HG02571 (cell line): ENCODE results near the gene CPSF3.

Experiments
- ATAC-seq: cut with Tn5 transposase; IDR thresholded peaks from one replicate; pipeline ENCODE4 v1.9.1; 2021; ENCODE audit warnings: mild to moderate bottlenecking, moderate library complexity; ENCODE audit not compliant: unreplicated experiment

The CPSF3 gene

GRCh38 chr2:9416962-9417316 lies 6.5 kb upstream of the CPSF3 start:
- no peak for ATAC-seq

DNA sequence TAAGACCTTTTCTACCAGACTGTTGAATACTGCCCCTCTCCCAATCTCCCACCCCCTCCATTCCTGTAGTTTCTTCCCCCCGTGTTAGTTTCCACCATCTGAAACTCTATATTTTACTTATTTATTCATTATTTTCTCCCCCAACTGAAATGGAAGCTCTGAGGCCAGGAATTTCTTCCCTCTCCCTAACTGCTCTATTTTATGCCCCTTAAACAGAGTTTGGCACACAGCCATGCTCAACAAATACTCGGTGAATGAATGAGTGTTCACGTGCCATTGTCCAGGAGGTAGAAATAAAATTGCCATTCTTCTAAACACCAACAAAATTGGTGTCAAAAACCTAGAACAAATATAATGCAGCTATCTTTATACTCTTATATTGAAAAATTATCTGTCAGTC lies 5.7 kb upstream of the CPSF3 start:
- no peak for ATAC-seq

DNA sequence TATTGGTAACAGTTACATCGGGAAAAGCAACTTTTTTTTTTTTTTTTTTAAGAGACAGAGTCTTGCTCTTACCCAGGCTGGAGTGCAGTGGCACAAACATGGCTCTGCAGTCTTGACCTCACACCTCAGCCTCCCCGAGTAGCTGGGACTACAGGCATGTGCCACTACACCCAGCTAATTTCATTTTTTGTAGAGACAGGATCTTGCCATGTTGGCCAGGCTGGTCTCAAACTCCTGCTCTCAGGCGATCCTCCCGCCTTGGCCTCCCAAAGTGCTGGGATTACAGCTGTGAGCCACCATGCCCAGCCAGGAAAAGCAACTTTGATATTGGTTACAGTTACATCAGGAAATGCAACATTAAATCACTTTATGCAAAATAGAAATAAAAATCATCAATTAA lies 4.7 kb upstream of the CPSF3 start:
- no peak for ATAC-seq

DNA sequence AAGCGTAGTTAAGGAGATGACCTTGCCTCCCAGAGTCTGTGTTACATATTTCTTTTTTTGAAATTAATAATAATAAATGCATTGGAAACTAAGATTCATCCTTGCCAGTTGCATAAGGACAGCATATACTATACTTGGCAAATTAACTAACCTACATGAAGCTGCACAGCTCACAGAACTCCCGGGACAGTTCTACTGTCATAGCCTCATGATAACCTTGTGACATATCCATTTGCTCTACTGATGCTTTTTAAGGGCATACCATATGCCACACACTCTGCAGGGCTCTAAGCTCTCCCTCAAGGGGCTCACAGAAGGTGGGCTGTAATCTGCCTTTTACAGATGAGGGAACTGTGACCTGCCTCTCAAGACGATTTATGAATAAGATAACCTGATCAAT lies 3.9 kb upstream of the CPSF3 start:
- no peak for ATAC-seq

DNA sequence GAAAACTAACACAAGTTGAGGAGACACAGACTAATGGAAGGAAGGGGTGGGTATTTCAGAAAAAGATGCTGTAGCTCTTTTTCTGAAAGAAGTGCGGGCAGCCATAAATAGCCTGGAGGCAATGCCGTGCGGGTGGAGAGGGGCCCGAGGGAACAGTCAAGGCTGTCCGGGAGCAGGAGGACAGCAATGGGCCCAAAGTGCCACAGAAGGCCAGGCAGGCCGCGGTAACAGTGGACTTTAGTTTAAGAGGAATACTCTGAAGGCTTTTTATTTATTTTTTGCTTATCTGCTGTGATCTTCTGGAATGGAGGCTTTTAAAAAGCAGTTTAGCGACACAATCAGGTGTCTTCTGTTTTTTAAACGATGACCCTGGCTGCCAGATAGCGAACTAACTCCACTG lies 3.0 kb upstream of the CPSF3 start:
- ATAC-seq: no peak

- peak; percentile 28 for ATAC-seq
Measured at GRCh38 chr2:9422321-9423099, 944 bp upstream of the CPSF3 start.

GRCh38 chr2:9423922-9424272 lies 443 bp downstream of the CPSF3 start:
- peak; percentile 6 for ATAC-seq

GRCh38 chr2:9424447-9425164 lies 1.2 kb downstream of the CPSF3 start:
- no peak for ATAC-seq

DNA sequence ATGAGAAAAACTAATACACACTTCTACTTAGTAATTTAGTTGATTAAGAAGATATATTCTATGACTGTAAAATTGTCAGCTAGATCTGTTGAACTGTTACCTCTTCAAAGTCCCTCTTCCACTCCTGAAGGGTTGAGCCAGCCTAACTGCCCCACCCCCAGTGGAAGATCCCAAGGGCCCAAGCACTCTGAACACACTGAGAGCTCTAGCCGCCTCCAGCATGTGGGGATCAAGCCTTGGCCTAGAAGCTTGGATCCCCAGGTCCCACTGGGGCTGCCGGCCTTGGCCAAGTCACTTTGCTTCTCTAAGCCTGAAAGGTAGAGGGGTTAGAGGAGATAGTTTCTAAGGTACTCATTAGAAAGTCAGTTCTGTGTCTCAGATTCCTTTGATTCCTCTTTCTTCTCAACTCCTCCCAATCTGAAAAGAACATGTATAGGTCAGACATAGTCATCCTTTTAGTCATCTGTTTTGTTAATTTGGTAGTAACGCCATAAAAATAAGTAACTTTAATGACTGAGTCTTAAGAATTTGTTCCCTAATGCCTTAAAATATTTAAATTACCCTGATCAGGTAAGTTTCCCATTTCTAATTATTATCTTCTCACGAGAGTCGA lies 5.6 kb downstream of the CPSF3 start:
- no peak for ATAC-seq

- ATAC-seq: no peak
Measured at GRCh38 chr2:9430316-9431293, 7.2 kb downstream of the CPSF3 start.

GRCh38 chr2:9434489-9434888 lies 11.0 kb downstream of the CPSF3 start:
- ATAC-seq: no peak

DNA sequence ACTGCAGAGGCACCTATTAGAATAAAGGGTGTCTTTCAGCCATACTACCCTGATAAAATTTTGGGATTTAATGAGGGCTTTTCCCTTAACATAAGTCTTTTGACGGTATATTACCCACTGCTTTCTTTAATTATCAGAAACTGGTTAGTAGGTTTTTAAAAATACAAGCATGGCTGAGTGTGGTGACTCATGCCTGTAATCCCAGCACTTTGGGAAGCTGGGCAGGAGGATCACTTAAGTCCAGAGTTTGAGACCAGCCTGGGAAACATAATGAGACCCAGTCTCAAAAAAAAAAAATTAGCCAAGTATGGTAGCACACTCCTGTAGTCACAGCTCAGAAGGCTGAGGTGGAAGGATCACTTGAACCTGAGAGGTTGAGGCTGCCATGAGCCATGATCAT lies 16.1 kb downstream of the CPSF3 start:
- ATAC-seq: no peak

GRCh38 chr2:9440058-9440727 lies 16.7 kb downstream of the CPSF3 start:
- no peak for ATAC-seq

GRCh38 chr2:9441556-9441955 lies 18.1 kb downstream of the CPSF3 start:
- ATAC-seq: no peak

DNA sequence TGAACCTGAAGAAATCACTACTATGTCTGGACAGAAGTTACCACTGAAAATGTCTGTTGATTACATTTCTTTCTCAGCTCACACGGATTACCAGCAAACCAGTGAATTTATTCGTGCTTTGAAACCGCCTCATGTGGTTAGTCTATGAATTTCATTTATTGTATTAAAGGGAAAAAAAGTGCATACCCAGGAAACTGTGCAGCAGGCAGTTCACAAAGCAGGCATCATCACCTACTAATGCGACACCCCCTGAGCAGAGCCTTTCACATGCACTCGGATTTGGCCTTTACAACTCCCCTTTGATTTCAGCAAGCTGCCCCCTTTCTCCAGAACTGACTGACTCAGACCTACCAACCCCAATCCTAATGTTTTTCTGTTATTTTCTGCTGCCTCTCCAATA lies 20.1 kb downstream of the CPSF3 start:
- no peak for ATAC-seq

DNA sequence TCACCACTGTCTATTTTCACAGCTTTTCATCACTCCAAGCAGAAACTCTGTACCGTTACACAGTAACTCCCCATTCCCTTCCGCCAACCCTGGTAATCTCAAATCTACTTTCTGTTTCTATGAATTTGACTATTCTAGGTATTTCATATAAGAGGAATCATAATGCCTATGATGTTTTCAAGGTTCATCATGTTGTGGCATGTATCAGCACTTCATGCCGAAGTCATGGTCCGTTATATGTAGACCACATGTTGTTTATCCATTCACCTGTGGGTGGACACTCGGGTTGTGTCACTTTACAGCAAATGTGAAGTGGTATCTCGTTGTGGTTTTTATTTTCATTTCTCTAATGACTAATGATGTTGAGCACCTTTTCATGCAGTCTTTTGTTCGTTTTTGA lies 21.6 kb downstream of the CPSF3 start:
- no peak for ATAC-seq

GRCh38 chr2:9451231-9451630 lies 27.8 kb downstream of the CPSF3 start:
- ATAC-seq: no peak

DNA sequence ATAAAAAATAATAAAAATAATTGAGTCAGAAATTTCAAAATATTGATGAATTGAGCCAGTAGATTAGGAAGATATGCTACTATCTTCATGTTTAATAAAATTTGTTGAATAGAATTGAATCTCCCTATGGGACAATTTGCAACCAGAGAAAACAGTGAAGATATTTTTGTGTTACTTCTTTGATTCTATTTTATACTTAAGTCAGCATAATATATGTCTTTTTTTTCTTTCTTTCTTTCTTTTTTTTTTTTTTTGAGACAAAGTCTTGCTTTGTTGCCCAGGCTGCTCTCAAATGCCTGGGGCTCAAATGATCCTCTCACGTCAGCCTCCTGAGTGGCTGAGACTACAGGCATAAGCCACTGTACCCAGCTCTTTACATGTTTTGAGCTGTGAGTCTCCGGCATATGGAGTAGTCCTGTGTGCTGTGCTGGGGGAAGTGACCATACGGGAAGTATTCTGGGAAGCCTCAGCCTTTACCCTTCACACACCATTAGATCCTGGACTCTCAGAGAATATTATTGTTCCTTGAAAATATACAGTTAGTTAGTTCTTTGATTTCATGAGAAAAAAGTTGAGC lies 37.1 kb downstream of the CPSF3 start:
- no peak for ATAC-seq

DNA sequence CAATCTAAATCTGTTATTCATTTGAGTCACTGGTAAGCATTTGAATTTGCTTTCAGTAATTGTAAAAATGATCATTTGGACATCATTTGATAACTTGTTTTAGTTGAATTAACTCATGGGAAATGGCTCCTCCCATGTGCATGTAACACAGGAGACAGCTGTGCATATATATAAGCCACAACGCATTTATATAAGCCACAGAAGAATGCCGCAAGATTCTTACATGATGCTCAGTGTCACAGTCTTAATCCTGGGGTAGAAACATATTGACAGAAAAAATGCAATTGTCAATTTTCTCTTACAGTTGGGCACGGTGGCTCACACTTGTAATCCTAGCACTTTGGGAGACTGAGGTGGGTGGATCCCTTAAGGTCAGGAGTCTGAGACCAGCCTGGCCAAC lies 37.6 kb downstream of the CPSF3 start:
- no peak for ATAC-seq

- ATAC-seq: no peak
Measured at GRCh38 chr2:9462313-9462712, 38.9 kb downstream of the CPSF3 start.
